Mucosa of descending colon (tissue), 3 donors: Measurements from ENCODE around the gene TLNRD1. TPM values are rescaled to one million over a fixed set of nuclear protein-coding genes. Genes with fewer than 3 reads are reported as not detected.

Source experiments
- ATAC-seq: fragments of 200-7000 bp; cut with Tn5 transposase; one replicate; pipeline ENCODE4 v1.9.1; 2020; ENCODE audit warnings: mild to moderate bottlenecking, moderate library complexity
- DNase-seq, 3 donors: peaks; one replicate each; pipeline ENCODE4 v3.0.0-alpha.2; 2020
- H3K36me3 ChIP-seq: fragments of 200-600 bp; one replicate; pipeline ENCODE4 v1.8.0; 2021; ENCODE audit warnings: low read depth, mild to moderate bottlenecking
- H3K4me1 ChIP-seq: fragments of 200-600 bp; one replicate; pipeline ENCODE4 v1.8.0; 2021; ENCODE audit warnings: low read depth, mild to moderate bottlenecking
- H3K4me3 ChIP-seq: fragments of 200-600 bp; one replicate; pipeline ENCODE4 v1.8.0; 2021; ENCODE audit warnings: mild to moderate bottlenecking
- H3K9me3 ChIP-seq: fragments of 200-600 bp; one replicate; pipeline ENCODE4 v1.8.0; 2021; ENCODE audit warnings: mild to moderate bottlenecking
- CTCF ChIP-seq: fragments of 200-600 bp; IDR thresholded peaks from one replicate; pipeline ENCODE4 v1.8.0; 2022; ENCODE audit warnings: antibody characterized with exemption, mild to moderate bottlenecking
- intact Hi-C, 2 donors: fragments of 100-400 bp; cut with DNase I in 1 of 2; cut with micrococcal nuclease in 1 of 2; formaldehyde crosslinking; loops; one replicate each; pipeline versions ENCODE4 v1.11.0 to v1.11.1; 2022; cut with DNase I, micrococcal nuclease
- total RNA-seq, 3 donors: library from RNA; stranded (reverse); fragmentation: NEBNext Ultra II Directional in 2 of 3; extraction: Animal tissue kit (Norgen Biotek cat#: 25700) in 2 of 3; gene quantifications; one replicate each; pipeline versions ENCODE4 v1.2.1 to v1.2.4, GENCODE V29; 2021 to 2023
- donor health status: DM: no; HTN: no; CAD: no; lungs with moderate emphysema.
- donor health status: DM: no; HTN: no; CAD: no.
- donor health status: DM: no; HTN: yes; CAD: no.

TLNRD1 gene
- total RNA-seq, 3 donors from 2014 or later: 18.5 to 20.7 (median 18.6) TPM

GRCh38 chr15:80967991-80968510 lies 32.7 kb upstream of the TLNRD1 start:
- intact Hi-C loops: no loop called here
- DNase-seq (no peak), ATAC-seq (no peak)
- Histone ChIP-seq H3K36me3 (no peaks in the 10 kb centered on the region), H3K4me3 (no peak overlapping the region), H3K4me1 (no peaks in the 10 kb centered on the region), H3K9me3 (no peaks in the 10 kb centered on the region)
- TF ChIP-seq CTCF: no peak

GRCh38 chr15:80969316-80969715 lies 31.4 kb upstream of the TLNRD1 start:
- Histone ChIP-seq H3K4me1 (no peaks in the 10 kb centered on the region), H3K4me3 (no peak overlapping the region), H3K36me3 (no peaks in the 10 kb centered on the region), H3K9me3 (no peaks in the 10 kb centered on the region)
- DNase-seq: no peak
- no peak for ATAC-seq
- no peak for TF ChIP-seq CTCF
- intact Hi-C loops: no loop called here

- intact Hi-C loops: loop anchor here (5.0 to 10.0 kb wide), 3 partner anchors 185 to 505 kb away; partner anchors contain the start of gene CEMIP (in 1 of the 2)
These were observed 30.6 kb upstream of the TLNRD1 start for GRCh38 chr15:80970018-80970657.

GRCh38 chr15:80970658-80971057 lies 30.1 kb upstream of the TLNRD1 start:
- Histone ChIP-seq H3K4me3 (no peak overlapping the region), H3K9me3 (no peaks in the 10 kb centered on the region), H3K36me3 (no peaks in the 10 kb centered on the region), H3K4me1 (no peaks in the 10 kb centered on the region)
- no peak for TF ChIP-seq CTCF
- intact Hi-C loops: loop anchor here (5.0 to 10.0 kb wide), 3 partner anchors 186 to 506 kb away; partner anchors contain the start of gene CEMIP (in 1 of the 2)
- DNase-seq (no peak), ATAC-seq (no peak)

More at GRCh38 chr15:80970018-80970657, 30.6 kb upstream of the TLNRD1 start:
- Histone ChIP-seq H3K4me3 (no peak overlapping the region), H3K36me3 (no peaks in the 10 kb centered on the region), H3K4me1 (no peaks in the 10 kb centered on the region), H3K9me3 (no peaks in the 10 kb centered on the region)
- DNase-seq: peak in 2 of 3 donors; percentile 41 to 86
- ATAC-seq: peak; percentile 87
- peak; percentile 51 for TF ChIP-seq CTCF

- H3K4me3 ChIP-seq: no peak overlapping the region
- DNase-seq: no peak
- no peaks in the 10 kb centered on the region for H3K36me3 ChIP-seq
- ATAC-seq: no peak
- no peaks in the 10 kb centered on the region for H3K9me3 ChIP-seq
- TF ChIP-seq CTCF: no peak
- intact Hi-C loops: loop anchor here (5.0 to 10.0 kb wide), 3 partner anchors 186 to 506 kb away; partner anchors contain the start of gene CEMIP (in 1 of the 2)
- H3K4me1 ChIP-seq: no peaks in the 10 kb centered on the region
These were observed 29.6 kb upstream of the TLNRD1 start for GRCh38 chr15:80971143-80971542.
